HepG2 (cell line): ENCODE measurements around the gene TMBIM1. TPM values are rescaled to one million over a fixed set of nuclear protein-coding genes. Genes with fewer than 3 reads are reported as not detected.

Source experiments
- ATF6 ChIP-seq: sonication (generic); formaldehyde crosslinking; conservative IDR thresholded peaks from 2 replicates; pipeline ENCODE4 v1.4.0; 2020; ENCODE audit warnings: missing genetic modification reagents
- BATF2 ChIP-seq: sonication (generic); formaldehyde crosslinking; IDR thresholded peaks from 2 replicates; pipeline ENCODE4 v1.8.0; 2022; ENCODE audit warnings: mild to moderate bottlenecking, missing genetic modification reagents, moderate library complexity
- FOXC1 ChIP-seq: sonication (generic); formaldehyde crosslinking; IDR thresholded peaks from 2 replicates; pipeline ENCODE4 v1.8.0; 2022; ENCODE audit warnings: mild to moderate bottlenecking, missing genetic modification reagents, borderline replicate concordance
- GABPA ChIP-seq, 2 experiments: IDR thresholded peaks; 2 replicates each; pipeline ENCODE4 v1.6.1; 2011 to 2016; ENCODE audit warnings: low read depth in 2 of 2, low read length in 1 of 2, missing biosample characterization in 1 of 2, missing genetic modification characterization in 1 of 2
- HMGXB4 ChIP-seq, 2 experiments: sonication (generic) in 1 of 2; formaldehyde crosslinking in 1 of 2; IDR thresholded peaks; 2 replicates each; pipeline versions ENCODE4 v1.4.0 to v1.6.1; 2018 to 2020; ENCODE audit warnings: missing genetic modification reagents in 2 of 2, borderline replicate concordance in 1 of 2, low read depth in 1 of 2, mild to moderate bottlenecking in 1 of 2, missing biosample characterization in 1 of 2
- HNF1B ChIP-seq: sonication (generic); formaldehyde crosslinking; IDR thresholded peaks from 2 replicates; pipeline ENCODE4 v1.5.1; 2020; ENCODE audit warnings: mild to moderate bottlenecking, moderate library complexity, missing genetic modification reagents
- KDM2A ChIP-seq: sonication (generic); formaldehyde crosslinking; IDR thresholded peaks from 2 replicates; pipeline ENCODE4 v1.4.0; 2020; ENCODE audit warnings: low read depth, missing genetic modification reagents, borderline replicate concordance
- KDM4B ChIP-seq: sonication (generic); formaldehyde crosslinking; IDR thresholded peaks from 2 replicates; pipeline ENCODE4 v1.4.0; 2020; ENCODE audit warnings: missing genetic modification reagents
- KMT2B ChIP-seq: IDR thresholded peaks from 2 replicates; pipeline ENCODE4 v1.6.1; 2016; ENCODE audit warnings: missing genetic modification reagents, missing compliant biosample characterization
- MAF1 ChIP-seq: sonication (generic); formaldehyde crosslinking; IDR thresholded peaks from 2 replicates; pipeline ENCODE4 v1.5.0; 2020; ENCODE audit warnings: missing genetic modification reagents, borderline replicate concordance
- MEIS2 ChIP-seq: sonication (generic); formaldehyde crosslinking; IDR thresholded peaks from 2 replicates; pipeline ENCODE4 v1.9.0; 2021; ENCODE audit warnings: mild to moderate bottlenecking, missing genetic modification reagents
- PHF8 ChIP-seq: sonication (generic); formaldehyde crosslinking; IDR thresholded peaks from 2 replicates; pipeline ENCODE4 v1.5.0; 2020; ENCODE audit warnings: missing genetic modification reagents
- RFX1 ChIP-seq: fragments of 450-650 bp; IDR thresholded peaks from 2 replicates; pipeline ENCODE4 v1.6.1; 2017
- RFXAP ChIP-seq: sonication (generic); formaldehyde crosslinking; IDR thresholded peaks from 2 replicates; pipeline ENCODE4 v1.4.0; 2020; ENCODE audit warnings: missing genetic modification reagents, borderline replicate concordance
- SOX13 ChIP-seq, 3 experiments: fragments of 450-650 bp in 1 of 3; sonication (generic) in 1 of 3; formaldehyde crosslinking in 1 of 3; IDR thresholded peaks in 2 of 3; conservative IDR thresholded peaks in 1 of 3; 2 replicates each; pipeline versions ENCODE4 v1.5.0 to v1.6.1; 2016 to 2020; ENCODE audit warnings: antibody characterized with exemption in 1 of 3, mild to moderate bottlenecking in 1 of 3, missing compliant biosample characterization in 1 of 3, missing genetic modification reagents in 1 of 3, moderate library complexity in 1 of 3
- TMF1 ChIP-seq: sonication (generic); formaldehyde crosslinking; IDR thresholded peaks from 2 replicates; pipeline ENCODE4 v1.8.1; 2022; ENCODE audit warnings: low read depth, missing genetic modification reagents
- ZNF256 ChIP-seq: sonication (generic); formaldehyde crosslinking; conservative IDR thresholded peaks from 2 replicates; pipeline ENCODE4 v1.4.0; 2020; ENCODE audit warnings: missing genetic modification reagents
- ZNF350 ChIP-seq: sonication (generic); formaldehyde crosslinking; IDR thresholded peaks from 2 replicates; pipeline ENCODE4 v1.4.0; 2020; ENCODE audit warnings: mild to moderate bottlenecking, low read depth, missing genetic modification reagents, borderline replicate concordance
- ZNF354B ChIP-seq: sonication (generic); formaldehyde crosslinking; IDR thresholded peaks from 2 replicates; pipeline ENCODE4 v1.8.0; 2022; ENCODE audit warnings: mild to moderate bottlenecking, missing genetic modification reagents
- ZNF460 ChIP-seq: sonication (generic); formaldehyde crosslinking; IDR thresholded peaks from 2 replicates; pipeline ENCODE4 v1.5.1; 2020; ENCODE audit warnings: missing genetic modification reagents, mild to moderate bottlenecking, borderline replicate concordance
- ZNF740 ChIP-seq: sonication (generic); formaldehyde crosslinking; IDR thresholded peaks from 2 replicates; pipeline ENCODE4 v1.4.0; 2020; ENCODE audit warnings: missing genetic modification reagents
- ZSCAN21 ChIP-seq: sonication (generic); formaldehyde crosslinking; IDR thresholded peaks from 2 replicates; pipeline ENCODE4 v1.8.0; 2022; ENCODE audit warnings: mild to moderate bottlenecking, missing genetic modification reagents, moderate library complexity, borderline replicate concordance
- polyA plus RNA-seq, 8 experiments: library from polyadenylated mRNA; depleted of rRNA in 3 of 8; stranded (reverse) in 7 of 8; unstranded in 1 of 8; fragments of >200 nt; fragmentation: Illumina TruSeq in 4 of 8; extraction: Trizol in 4 of 8; gene quantifications; 2 replicates each; pipeline versions ENCODE4 v1.2.1 to v1.2.3, GENCODE V29; 2011 to 2016; ENCODE audit warnings: low read depth in 4 of 8, missing spikeins in 1 of 8, mixed read lengths in 1 of 8; ENCODE audit not compliant: insufficient read depth in 1 of 8
- total RNA-seq, 5 experiments: library from RNA; depleted of rRNA; stranded (reverse); fragments of >200 nt; fragmentation: Illumina TruSeq; extraction: Trizol; gene quantifications; 2 replicates each; pipeline ENCODE4 v1.2.3, GENCODE V29; 2016; ENCODE audit warnings: low read depth in 1 of 5

TMBIM1 gene
- total and polyA plus RNA-seq, 2 of the 13 experiments (the other 11 are each of a cell fraction or from before 2014, with no cell fraction given) = 127 to 139 TPM

GRCh38 chr2:218293715-218294429 is 1.6 kb upstream of the TMBIM1 start (continued):
- TF ChIP-seq SOX13 (IDR thresholded peaks at IDR 0.05) (0 out of 2 replicates have a peak, but pooled peaks have one; percentile 2), SOX13 (CRISPR knock-in tag; conservative IDR thresholded peaks at IDR 0.05 in 1 of 2, IDR thresholded peaks at IDR 0.05 in 1 of 2) (no peak), PHF8 (CRISPR knock-in tag) (no peak; the same call in 1 of the 2 replicates), ATF6 (CRISPR knock-in tag) (no peak), FOXC1 (CRISPR knock-in tag) (no peak), TMF1 (CRISPR knock-in tag) (no peak), GABPA (IDR thresholded peaks at IDR 0.05; ENCODE audit: low read depth, low read length) (no peak), GABPA (CRISPR knock-in tag; IDR thresholded peaks at IDR 0.05; ENCODE audit: low read depth) (no peak), RFX1 (no peak), ZNF350 (no peak), HNF1B (CRISPR knock-in tag) (0 out of 2 replicates have a peak, but pooled peaks have one; percentile 5), ZNF740 (CRISPR knock-in tag) (no peak), ZNF354B (CRISPR knock-in tag) (no peak), KDM4B (CRISPR knock-in tag) (0 out of 2 replicates have a peak, but pooled peaks have one; percentile 5), ZNF460 (CRISPR knock-in tag) (no peak), KMT2B (no peak), HMGXB4 (CRISPR knock-in tag; IDR thresholded peaks at IDR 0.05; ENCODE audit: borderline replicate concordance in 1 of 2, low read depth in 1 of 2) (0 out of 4 replicates have a peak, but pooled peaks of 1 of the 2 experiments have one; percentile 29), MAF1 (CRISPR knock-in tag) (no peak), ZSCAN21 (CRISPR knock-in tag) (0 out of 2 replicates have a peak, but pooled peaks have one; percentile 14), ZNF256 (no peak), MEIS2 (CRISPR knock-in tag) (no peak), KDM2A (no peak), BATF2 (CRISPR knock-in tag) (no peak), RFXAP (CRISPR knock-in tag) (0 out of 2 replicates have a peak, but pooled peaks have one; percentile 8)
